HG02981 (cell line): Measurements from ENCODE around the gene AKAP10.
"Not testable (repeated sequence)": the region's sequence is repeated elsewhere in the genome, so short reads cannot be mapped to it uniquely, and the experiment has no call there.

ENCODE experiments used
- ATAC-seq: cut with Tn5 transposase; IDR thresholded peaks from one replicate; pipeline ENCODE4 v1.9.1; 2021; ENCODE audit warnings: mild to moderate bottlenecking, moderate library complexity; ENCODE audit not compliant: unreplicated experiment

AKAP10 gene

GRCh38 chr17:19874256-19874655 is 103.4 kb downstream of the AKAP10 start:
- no peak for ATAC-seq

GRCh38 chr17:19873346-19873745 is 104.3 kb downstream of the AKAP10 start:
- ATAC-seq: no peak

- no peak for ATAC-seq
These were observed 109.6 kb downstream of the AKAP10 start for GRCh38 chr17:19868079-19868395.

GRCh38 chr17:19867329-19868078 is 110.1 kb downstream of the AKAP10 start, which contains the start of gene ULK2:
Gene ULK2 (minus strand): TSS chr17:19867936. CDS start chr17:19867417, 519 bp downstream.
- no peak for ATAC-seq

GRCh38 chr17:19867079-19867328 is 110.6 kb downstream of the AKAP10 start:
- ATAC-seq: no peak

GRCh38 chr17:19865021-19865420 is 112.6 kb downstream of the AKAP10 start:
- ATAC-seq: no peak

- ATAC-seq: not testable (repeated sequence)
These were observed 116.9 kb downstream of the AKAP10 start for GRCh38 chr17:19860647-19861177.

GRCh38 chr17:19857640-19858039 is 120.0 kb downstream of the AKAP10 start:
- ATAC-seq: no peak
